Panc1 (cell line): ENCODE measurements around the gene SLC6A19. TPM values are rescaled to one million over a fixed set of nuclear protein-coding genes. Genes with fewer than 3 reads are reported as not detected.

Source experiments
- ATAC-seq: fragments of 200-7000 bp; cut with Tn5 transposase; 2 replicates; pipeline ENCODE4 v1.9.1; 2020; ENCODE audit warnings: mild to moderate bottlenecking, moderate library complexity
- BruUV-seq: library from RNA; stranded (reverse); fragments of 400-500 nt; replicated peaks from 2 replicates; lab custom pipeline; 2021; lab: Mats Ljungman, UMichigan
- CTCF ChIA-PET: fragments of 300-600 bp; sonication (Branson Sonifier 250); formaldehyde crosslinking; loops from one replicate; lab custom pipeline; 2022; ENCODE audit warnings: antibody characterized with exemption; lab: Charles Lee
- POLR2A ChIA-PET: fragments of 300-600 bp; sonication (Branson Sonifier 250); formaldehyde crosslinking; loops from one replicate; lab custom pipeline; 2022; ENCODE audit warnings: antibody characterized with exemption; lab: Charles Lee
- DNase-seq: peaks from one replicate; pipeline ENCODE4 v3.0.0-alpha.2; 2010; ENCODE audit warnings: low read depth, low spot score
- H3K27ac ChIP-seq: 2 replicates; pipeline ENCODE4 v1.5.1; 2011; ENCODE audit warnings: mild to moderate bottlenecking, low read length, inconsistent platforms
- H3K27me3 ChIP-seq: fragments of 200-500 bp; sonication (Bioruptor generic); 2 replicates; pipeline ENCODE4 v1.6.0; 2014; ENCODE audit warnings: low read length, inconsistent platforms; ENCODE audit not compliant: control insufficient read depth, insufficient read depth
- H3K36me3 ChIP-seq: fragments of 200-500 bp; sonication (Bioruptor generic); 2 replicates; pipeline ENCODE4 v1.5.1; 2014; ENCODE audit warnings: inconsistent platforms, mild to moderate bottlenecking, low read length, moderate library complexity; ENCODE audit not compliant: control insufficient read depth, insufficient read depth
- H3K4me1 ChIP-seq: 2 replicates; pipeline ENCODE4 v1.5.1; 2011; ENCODE audit warnings: inconsistent platforms, mild to moderate bottlenecking, low read length, moderate library complexity; ENCODE audit not compliant: control insufficient read depth, insufficient read depth
- H3K4me3 ChIP-seq, 2 experiments: 2 replicates each; pipeline ENCODE4 v1.5.1; 2011 to 2012; ENCODE audit warnings: low read depth in 2 of 2, low read length in 2 of 2, mild to moderate bottlenecking in 2 of 2, inconsistent platforms in 1 of 2, moderate library complexity in 1 of 2
- H3K9me3 ChIP-seq: fragments of 200-500 bp; sonication (Bioruptor generic); 2 replicates; pipeline ENCODE4 v1.5.1; 2014; ENCODE audit warnings: low read depth, mild to moderate bottlenecking, inconsistent platforms, low read length, moderate library complexity; ENCODE audit not compliant: control insufficient read depth, insufficient read depth
- CTCF ChIP-seq: fragments of 450-650 bp; IDR thresholded peaks from 2 replicates; pipeline ENCODE4 v1.5.1; 2017; ENCODE audit warnings: mild to moderate bottlenecking
- POLR2AphosphoS5 ChIP-seq: IDR thresholded peaks from 2 replicates; pipeline ENCODE4 v1.6.1; 2012; ENCODE audit warnings: mild to moderate bottlenecking, low read depth, low read length, moderate library complexity
- REST ChIP-seq, 2 experiments: IDR thresholded peaks; 2 replicates each; pipeline ENCODE4 v1.6.1; 2011 to 2012; ENCODE audit warnings: low read depth in 2 of 2, control low read depth in 1 of 2, low read length in 1 of 2, mild to moderate bottlenecking in 1 of 2, moderate library complexity in 1 of 2; ENCODE audit not compliant: insufficient read depth in 1 of 2
- SIN3A ChIP-seq: IDR thresholded peaks from 2 replicates; pipeline ENCODE4 v1.6.1; 2012; ENCODE audit warnings: low read depth, mild to moderate bottlenecking, low read length, moderate library complexity, borderline replicate concordance; ENCODE audit not compliant: insufficient read depth
- TCF7L2 ChIP-seq: IDR thresholded peaks from 2 replicates; pipeline ENCODE4 v1.6.1; 2011; ENCODE audit warnings: mild to moderate bottlenecking, low read depth, low read length, inconsistent platforms
- in situ Hi-C: cut with HindIII; loops from 2 replicates; pipeline ENCODE4 v1.10.0; 2016; ENCODE audit warnings: low sequenced_read_pairs, low pct_unique_long_range_greater_than_20kb
- intact Hi-C: fragments of 100-400 bp; cut with micrococcal nuclease; formaldehyde crosslinking; loops from one replicate; pipeline ENCODE4 v1.10.0; 2022; ENCODE audit not compliant: unreplicated experiment
- total RNA-seq: library from RNA; stranded (reverse); gene quantifications from one replicate; pipeline ENCODE4 v1.2.1, GENCODE V29; 2021; ENCODE audit not compliant: unreplicated experiment

SLC6A19 gene
- total RNA-seq, 1 experiment from 2014 or later: 0.23 TPM

- no peaks in the 10 kb centered on the region for H3K36me3 ChIP-seq
- ATAC-seq (no peak), DNase-seq (no peak)
- peaks cover 7% of the 10 kb centered on the region for H3K4me1 ChIP-seq
- in situ Hi-C loops (no loop called here), intact Hi-C loops (no loop called here)
- H3K27ac ChIP-seq: no peak overlapping the region
- ChIA-PET CTCF (no interaction called here), POLR2A (no interaction called here)
- no peaks in the 10 kb centered on the region for H3K27me3 ChIP-seq
- TF ChIP-seq CTCF (no peak), TCF7L2 (no peak), REST (IDR thresholded peaks at IDR 0.05; ENCODE audit: insufficient read depth in 1 of 2, low read depth in 2 of 2, low read length in 1 of 2) (no peak), POLR2AphosphoS5 (no peak), SIN3A (no peak)
- BruUV-seq: no TSS peak
- no peak overlapping the region for H3K4me3 ChIP-seq
- H3K9me3 ChIP-seq: no peaks in the 10 kb centered on the region
These were observed 19.7 kb upstream of the SLC6A19 start for GRCh38 chr5:1181451-1182359.

- in situ Hi-C loops (no loop called here), intact Hi-C loops (no loop called here)
- Histone ChIP-seq H3K27me3 (no peaks in the 10 kb centered on the region), H3K4me1 (peaks cover 7% of the 10 kb centered on the region), H3K4me3 (no peak overlapping the region), H3K9me3 (no peaks in the 10 kb centered on the region), H3K27ac (no peak overlapping the region), H3K36me3 (no peaks in the 10 kb centered on the region)
- ATAC-seq (no peak), DNase-seq (no peak)
- BruUV-seq: no TSS peak
- POLR2A ChIA-PET: no interaction called here
- CTCF ChIA-PET: no interaction called here
- no peak for TF ChIP-seq TCF7L2
- TF ChIP-seq SIN3A: no peak
- TF ChIP-seq POLR2AphosphoS5: no peak
These were observed 19.1 kb upstream of the SLC6A19 start for GRCh38 chr5:1182360-1182632.
